GM12878 (cell line): ENCODE data around the gene FNDC3B. TPM values are rescaled to one million over a fixed set of nuclear protein-coding genes. Genes with fewer than 3 reads are reported as not detected.

Source experiments
- ATAC-seq: fragments of 200-7000 bp; cut with Tn5 transposase; 3 replicates; pipeline ENCODE4 v1.9.1; 2020; ENCODE audit warnings: mild to moderate bottlenecking, moderate library complexity
- BruUV-seq: library from RNA; stranded (reverse); fragments of 400-500 nt; replicated peaks from 2 replicates; lab custom pipeline; 2021; lab: Mats Ljungman, UMichigan
- CTCF ChIA-PET: fragments of 300-600 bp; sonication (Branson Sonifier 250); formaldehyde crosslinking; extraction: SDS; loops from one replicate; lab custom pipeline; 2021; ENCODE audit warnings: inconsistent platforms; lab: Yijun Ruan, JAX
- POLR2A ChIA-PET: fragments of 350-600 bp; formaldehyde crosslinking; extraction: SDS; loops from one replicate; lab custom pipeline; 2021; ENCODE audit warnings: inconsistent platforms; lab: Charles Lee
- RAD21 ChIA-PET: fragments of 300-600 bp; sonication (Branson Sonifier 250); formaldehyde crosslinking; loops from one replicate; lab custom pipeline; 2023; ENCODE audit warnings: antibody characterized with exemption; ENCODE audit not compliant: unreplicated experiment; lab: Charles Lee
- SMC1A ChIA-PET: fragments of 300-600 bp; sonication (Branson Sonifier 250); formaldehyde crosslinking; loops from one replicate; lab custom pipeline; 2023; ENCODE audit not compliant: unreplicated experiment, uncharacterized antibody; lab: Charles Lee
- DNase-seq: peaks from one replicate; pipeline ENCODE4 v3.0.0-alpha.2; 2011; ENCODE audit warnings: low read depth, low spot score
- FAIRE-seq: peaks from 3 replicates; lab custom pipeline; 2011; peaks lifted over from hg19 to GRCh38; lab: Jason Lieb, UNC
- H2AFZ ChIP-seq: 2 replicates; pipeline ENCODE4 v1.6.0; 2011; ENCODE audit warnings: low read depth, low read length, control low read depth; ENCODE audit not compliant: control insufficient read depth
- H3K27ac ChIP-seq: 2 replicates; pipeline ENCODE4 v1.5.1; 2011; ENCODE audit warnings: control low read depth; ENCODE audit not compliant: control insufficient read depth, insufficient read depth
- H3K27me3 ChIP-seq, 2 experiments: replicated peaks in 1 of 2; 2 replicates each; pipeline versions ENCODE4 v1.6.0 to v1.6.1; 2011; ENCODE audit warnings: low read length in 1 of 2; ENCODE audit not compliant: control insufficient read depth in 2 of 2, insufficient read depth in 2 of 2
- H3K36me3 ChIP-seq, 2 experiments: 2 replicates each; pipeline ENCODE4 v1.5.1; 2011; ENCODE audit warnings: low read length in 1 of 2; ENCODE audit not compliant: control insufficient read depth in 2 of 2, insufficient read depth in 2 of 2
- H3K4me1 ChIP-seq: 2 replicates; pipeline ENCODE4 v1.6.1; 2011; ENCODE audit warnings: mild to moderate bottlenecking, low read length, moderate library complexity, mixed read lengths; ENCODE audit not compliant: control insufficient read depth, insufficient read depth
- H3K4me2 ChIP-seq: 2 replicates; pipeline ENCODE4 v1.6.0; 2011; ENCODE audit warnings: control low read depth; ENCODE audit not compliant: control insufficient read depth, insufficient read depth
- H3K4me3 ChIP-seq: fragments of 200-600 bp; sonication (generic); 2 replicates; pipeline ENCODE4 v1.5.1; 2016
- H3K79me2 ChIP-seq: 2 replicates; pipeline ENCODE4 v1.6.0; 2011; ENCODE audit warnings: low read length; ENCODE audit not compliant: control insufficient read depth, insufficient read depth
- H3K9ac ChIP-seq: 2 replicates; pipeline ENCODE4 v1.8.0; 2011; ENCODE audit warnings: low read length, control low read depth, mixed read lengths; ENCODE audit not compliant: control insufficient read depth, insufficient read depth
- H3K9me3 ChIP-seq: replicated peaks from 3 replicates; pipeline ENCODE4 v1.5.1; 2011; ENCODE audit warnings: mild to moderate bottlenecking, low read length; ENCODE audit not compliant: control insufficient read depth, insufficient read depth
- H4K20me1 ChIP-seq: 2 replicates; pipeline ENCODE4 v1.6.0; 2011; ENCODE audit not compliant: control insufficient read depth, insufficient read depth
- BHLHE40 ChIP-seq, 2 experiments: fragments of 450-650 bp in 1 of 2; IDR thresholded peaks; 2 replicates each; pipeline ENCODE4 v1.6.1; 2011 to 2017; ENCODE audit warnings: low read depth in 2 of 2, borderline replicate concordance in 1 of 2, improper control_type of control experiment in 1 of 2, low read length in 1 of 2, mild to moderate bottlenecking in 1 of 2
- DPF2 ChIP-seq: fragments of 450-650 bp; IDR thresholded peaks from 2 replicates; pipeline ENCODE4 v1.6.1; 2017; ENCODE audit warnings: mild to moderate bottlenecking
- MEF2A ChIP-seq: IDR thresholded peaks from 2 replicates; pipeline ENCODE4 v1.6.1; 2011; ENCODE audit warnings: low read depth, mild to moderate bottlenecking, low read length, moderate library complexity; ENCODE audit not compliant: insufficient read depth
- NR2C2 ChIP-seq: IDR thresholded peaks from 2 replicates; pipeline ENCODE4 v1.6.1; 2011; ENCODE audit warnings: borderline replicate concordance, low read depth; ENCODE audit not compliant: control insufficient read depth, insufficient read length
- RCOR1 ChIP-seq: conservative IDR thresholded peaks from 2 replicates; pipeline ENCODE4 v1.6.1; 2012; ENCODE audit warnings: low read depth, low read length, improper control_type of control experiment
- SIX5 ChIP-seq: IDR thresholded peaks from 2 replicates; pipeline ENCODE4 v1.6.1; 2011; ENCODE audit warnings: mild to moderate bottlenecking, low read depth, low read length, moderate library complexity; ENCODE audit not compliant: severe bottlenecking
- SREBF1 ChIP-seq: IDR thresholded peaks from 2 replicates; pipeline ENCODE4 v1.6.1; 2012; ENCODE audit warnings: mild to moderate bottlenecking, low read length
- WGBS: methylation state at CpG from one replicate; pipeline ENCODE4 v1.1.6; 2016; ENCODE audit warnings: low lambda C conversion rate; ENCODE audit not compliant: insufficient replicate concordance, insufficient coverage; ENCODE audit errors: missing lambda C conversion rate; 5-methylcytosine and 5-hydroxymethylcytosine counted together
- in situ Hi-C: fragments of 300-500 bp; cut with MboI; formaldehyde crosslinking; loops from 9 replicates; pipeline ENCODE4 v1.14.3; 2018; ENCODE audit warnings: mixed read lengths
- intact Hi-C: fragments of 100-400 bp; cut with micrococcal nuclease; formaldehyde crosslinking; loops from one replicate; pipeline ENCODE4 v1.14.2; 2022; ENCODE audit not compliant: unreplicated experiment
- polyA plus RNA-seq, 11 experiments: library from polyadenylated mRNA; depleted of rRNA in 4 of 11; unstranded in 6 of 11; stranded (reverse) in 5 of 11; fragments of >200 nt; fragmentation: Nextera tagmentation in 4 of 11; fragmentation: Illumina TruSeq in 1 of 11; extraction: Ambion mirVana in 4 of 11; extraction: Trizol in 1 of 11; gene quantifications; 1 replicate in 1 of 11; 2 replicates in 10 of 11; pipeline versions ENCODE4 v1.2.1 to v1.2.3, GENCODE V29; 2011 to 2016; ENCODE audit warnings: inconsistent platforms in 2 of 11, missing spikeins in 2 of 11, low read depth in 1 of 11
- total RNA-seq, 4 experiments: library from RNA; depleted of rRNA in 3 of 4; stranded (reverse); fragments of >200 nt in 3 of 4; fragmentation: Illumina TruSeq in 1 of 4; extraction: Trizol in 1 of 4; gene quantifications; 2 replicates each; pipeline versions ENCODE4 v1.2.1 to v1.2.3, GENCODE V29; 2013 to 2021
- TF ChIP-seq, protein P1 (sequence below): IDR thresholded peaks from 2 replicates; pipeline ENCODE4 v1.6.1; 2012; ENCODE audit warnings: improper control_type of control experiment, low read depth, low read length; ENCODE audit not compliant: insufficient replicate concordance
- TF ChIP-seq, protein P2 (sequence below): fragments of 450-650 bp; IDR thresholded peaks from 2 replicates; pipeline ENCODE4 v1.6.1; 2017; ENCODE audit warnings: mild to moderate bottlenecking
- TF ChIP-seq, protein P3 (sequence below): fragments of 450-650 bp; IDR thresholded peaks from 2 replicates; pipeline ENCODE4 v1.6.1; 2017; ENCODE audit warnings: mild to moderate bottlenecking, moderate library complexity

FNDC3B gene
- total and polyA plus RNA-seq, 10 of the 15 experiments (the other 5 are each of a cell fraction or from before 2014, with no cell fraction given): 7.9 to 35.0 (median 18.5) TPM

DNA sequence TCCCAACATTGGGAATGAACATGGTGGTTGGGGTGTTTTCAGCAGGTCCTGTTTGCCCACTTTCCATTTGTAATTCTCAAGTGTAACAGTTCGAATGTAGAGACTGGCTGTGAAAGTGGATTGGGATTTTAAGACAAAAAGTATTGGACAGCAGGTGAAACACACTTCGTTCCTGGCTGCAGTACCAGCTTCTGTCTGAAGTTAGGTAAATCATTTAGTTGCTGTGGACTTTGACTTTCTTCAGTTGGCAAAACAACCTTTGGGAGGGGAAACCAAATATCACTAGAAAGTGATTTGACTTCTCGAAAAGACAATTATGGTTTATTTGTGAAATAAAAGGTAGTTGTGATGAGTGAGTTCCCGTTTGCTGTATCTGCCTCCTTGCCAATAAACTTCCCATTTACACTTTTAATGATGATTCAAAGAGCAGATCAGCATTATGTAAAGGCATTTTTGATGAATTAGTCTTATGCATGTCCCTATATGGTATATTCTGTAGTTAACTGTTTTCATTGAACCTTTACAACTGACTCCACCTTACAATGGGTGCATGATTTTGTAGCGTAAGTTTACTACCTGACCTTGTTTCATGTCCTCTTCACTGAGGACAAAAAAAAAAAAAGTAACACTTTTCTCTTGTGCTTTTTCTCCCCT lies 34.0 kb downstream of the FNDC3B start:
- FAIRE-seq: no peak
- ChIA-PET CTCF (no interaction called here), RAD21 (no interaction called here), SMC1A (interaction anchor here (1.0 kb wide), 1 partner anchor 33 kb away, joined by 4 read pairs; no protein-coding TSS in a partner anchor), POLR2A (no interaction called here)
- in situ Hi-C loops (no loop called here), intact Hi-C loops (no loop called here)
- WGBS: 98% methylated on average over 5 of the region's 5 CpGs
- Histone ChIP-seq H2AFZ (no peak overlapping the region), H3K36me3 (peaks cover 0 to 4% of the 10 kb centered on the region in 2 experiments; a peak in 1 of 4 replicates), H3K27me3 (no peaks in the 10 kb centered on the region), H3K9me3 (no peaks in the 10 kb centered on the region), H3K4me1 (no peaks in the 10 kb centered on the region), H4K20me1 (no peaks in the 10 kb centered on the region; the same call in 1 of the 2 replicates), H3K9ac (no peak overlapping the region), H3K4me2 (no peak overlapping the region), H3K79me2 (peaks cover 40% of the 10 kb centered on the region), H3K27ac (no peak overlapping the region), H3K4me3 (no peak overlapping the region)
- no TSS peak for BruUV-seq
- DNase-seq: no peak
- no peak for ATAC-seq
- TF ChIP-seq BHLHE40 (IDR thresholded peaks at IDR 0.05; ENCODE audit: borderline replicate concordance in 1 of 2, low read depth in 2 of 2, low read length in 1 of 2) (no peak), DPF2 (no peak), SREBF1 (no peak), NR2C2 (no peak), MEF2A (no peak), SIX5 (no peak), RCOR1 (no peak)
- TF ChIP-seq, protein P1, sequence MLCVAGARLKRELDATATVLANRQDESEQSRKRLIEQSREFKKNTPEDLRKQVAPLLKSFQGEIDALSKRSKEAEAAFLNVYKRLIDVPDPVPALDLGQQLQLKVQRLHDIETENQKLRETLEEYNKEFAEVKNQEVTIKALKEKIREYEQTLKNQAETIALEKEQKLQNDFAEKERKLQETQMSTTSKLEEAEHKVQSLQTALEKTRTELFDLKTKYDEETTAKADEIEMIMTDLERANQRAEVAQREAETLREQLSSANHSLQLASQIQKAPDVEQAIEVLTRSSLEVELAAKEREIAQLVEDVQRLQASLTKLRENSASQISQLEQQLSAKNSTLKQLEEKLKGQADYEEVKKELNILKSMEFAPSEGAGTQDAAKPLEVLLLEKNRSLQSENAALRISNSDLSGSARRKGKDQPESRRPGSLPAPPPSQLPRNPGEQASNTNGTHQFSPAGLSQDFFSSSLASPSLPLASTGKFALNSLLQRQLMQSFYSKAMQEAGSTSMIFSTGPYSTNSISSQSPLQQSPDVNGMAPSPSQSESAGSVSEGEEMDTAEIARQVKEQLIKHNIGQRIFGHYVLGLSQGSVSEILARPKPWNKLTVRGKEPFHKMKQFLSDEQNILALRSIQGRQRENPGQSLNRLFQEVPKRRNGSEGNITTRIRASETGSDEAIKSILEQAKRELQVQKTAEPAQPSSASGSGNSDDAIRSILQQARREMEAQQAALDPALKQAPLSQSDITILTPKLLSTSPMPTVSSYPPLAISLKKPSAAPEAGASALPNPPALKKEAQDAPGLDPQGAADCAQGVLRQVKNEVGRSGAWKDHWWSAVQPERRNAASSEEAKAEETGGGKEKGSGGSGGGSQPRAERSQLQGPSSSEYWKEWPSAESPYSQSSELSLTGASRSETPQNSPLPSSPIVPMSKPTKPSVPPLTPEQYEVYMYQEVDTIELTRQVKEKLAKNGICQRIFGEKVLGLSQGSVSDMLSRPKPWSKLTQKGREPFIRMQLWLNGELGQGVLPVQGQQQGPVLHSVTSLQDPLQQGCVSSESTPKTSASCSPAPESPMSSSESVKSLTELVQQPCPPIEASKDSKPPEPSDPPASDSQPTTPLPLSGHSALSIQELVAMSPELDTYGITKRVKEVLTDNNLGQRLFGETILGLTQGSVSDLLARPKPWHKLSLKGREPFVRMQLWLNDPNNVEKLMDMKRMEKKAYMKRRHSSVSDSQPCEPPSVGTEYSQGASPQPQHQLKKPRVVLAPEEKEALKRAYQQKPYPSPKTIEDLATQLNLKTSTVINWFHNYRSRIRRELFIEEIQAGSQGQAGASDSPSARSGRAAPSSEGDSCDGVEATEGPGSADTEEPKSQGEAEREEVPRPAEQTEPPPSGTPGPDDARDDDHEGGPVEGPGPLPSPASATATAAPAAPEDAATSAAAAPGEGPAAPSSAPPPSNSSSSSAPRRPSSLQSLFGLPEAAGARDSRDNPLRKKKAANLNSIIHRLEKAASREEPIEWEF: no peak
- TF ChIP-seq, protein P2, sequence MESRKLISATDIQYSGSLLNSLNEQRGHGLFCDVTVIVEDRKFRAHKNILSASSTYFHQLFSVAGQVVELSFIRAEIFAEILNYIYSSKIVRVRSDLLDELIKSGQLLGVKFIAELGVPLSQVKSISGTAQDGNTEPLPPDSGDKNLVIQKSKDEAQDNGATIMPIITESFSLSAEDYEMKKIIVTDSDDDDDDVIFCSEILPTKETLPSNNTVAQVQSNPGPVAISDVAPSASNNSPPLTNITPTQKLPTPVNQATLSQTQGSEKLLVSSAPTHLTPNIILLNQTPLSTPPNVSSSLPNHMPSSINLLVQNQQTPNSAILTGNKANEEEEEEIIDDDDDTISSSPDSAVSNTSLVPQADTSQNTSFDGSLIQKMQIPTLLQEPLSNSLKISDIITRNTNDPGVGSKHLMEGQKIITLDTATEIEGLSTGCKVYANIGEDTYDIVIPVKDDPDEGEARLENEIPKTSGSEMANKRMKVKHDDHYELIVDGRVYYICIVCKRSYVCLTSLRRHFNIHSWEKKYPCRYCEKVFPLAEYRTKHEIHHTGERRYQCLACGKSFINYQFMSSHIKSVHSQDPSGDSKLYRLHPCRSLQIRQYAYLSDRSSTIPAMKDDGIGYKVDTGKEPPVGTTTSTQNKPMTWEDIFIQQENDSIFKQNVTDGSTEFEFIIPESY: no peak
- TF ChIP-seq, protein P3, sequence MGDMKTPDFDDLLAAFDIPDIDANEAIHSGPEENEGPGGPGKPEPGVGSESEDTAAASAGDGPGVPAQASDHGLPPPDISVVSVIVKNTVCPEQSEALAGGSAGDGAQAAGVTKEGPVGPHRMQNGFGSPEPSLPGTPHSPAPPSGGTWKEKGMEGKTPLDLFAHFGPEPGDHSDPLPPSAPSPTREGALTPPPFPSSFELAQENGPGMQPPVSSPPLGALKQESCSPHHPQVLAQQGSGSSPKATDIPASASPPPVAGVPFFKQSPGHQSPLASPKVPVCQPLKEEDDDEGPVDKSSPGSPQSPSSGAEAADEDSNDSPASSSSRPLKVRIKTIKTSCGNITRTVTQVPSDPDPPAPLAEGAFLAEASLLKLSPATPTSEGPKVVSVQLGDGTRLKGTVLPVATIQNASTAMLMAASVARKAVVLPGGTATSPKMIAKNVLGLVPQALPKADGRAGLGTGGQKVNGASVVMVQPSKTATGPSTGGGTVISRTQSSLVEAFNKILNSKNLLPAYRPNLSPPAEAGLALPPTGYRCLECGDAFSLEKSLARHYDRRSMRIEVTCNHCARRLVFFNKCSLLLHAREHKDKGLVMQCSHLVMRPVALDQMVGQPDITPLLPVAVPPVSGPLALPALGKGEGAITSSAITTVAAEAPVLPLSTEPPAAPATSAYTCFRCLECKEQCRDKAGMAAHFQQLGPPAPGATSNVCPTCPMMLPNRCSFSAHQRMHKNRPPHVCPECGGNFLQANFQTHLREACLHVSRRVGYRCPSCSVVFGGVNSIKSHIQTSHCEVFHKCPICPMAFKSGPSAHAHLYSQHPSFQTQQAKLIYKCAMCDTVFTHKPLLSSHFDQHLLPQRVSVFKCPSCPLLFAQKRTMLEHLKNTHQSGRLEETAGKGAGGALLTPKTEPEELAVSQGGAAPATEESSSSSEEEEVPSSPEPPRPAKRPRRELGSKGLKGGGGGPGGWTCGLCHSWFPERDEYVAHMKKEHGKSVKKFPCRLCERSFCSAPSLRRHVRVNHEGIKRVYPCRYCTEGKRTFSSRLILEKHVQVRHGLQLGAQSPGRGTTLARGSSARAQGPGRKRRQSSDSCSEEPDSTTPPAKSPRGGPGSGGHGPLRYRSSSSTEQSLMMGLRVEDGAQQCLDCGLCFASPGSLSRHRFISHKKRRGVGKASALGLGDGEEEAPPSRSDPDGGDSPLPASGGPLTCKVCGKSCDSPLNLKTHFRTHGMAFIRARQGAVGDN: no peak
